Astrocyte of the cerebellum (primary cell): ENCODE data around the gene ADAMTS19.

Experiments used
- DNase-seq: peaks from one replicate; pipeline ENCODE4 v3.0.0-alpha.2; 2011; ENCODE audit warnings: low read depth
- H3K4me3 ChIP-seq: 2 replicates; pipeline ENCODE4 v1.5.1; 2011; ENCODE audit warnings: mild to moderate bottlenecking, low read depth, low read length, moderate library complexity
- in situ Hi-C: cut with HindIII; loops from 2 replicates; pipeline ENCODE4 v1.10.0; 2017; ENCODE audit warnings: low sequenced_read_pairs
- TF ChIP-seq, protein P1 (sequence below): IDR thresholded peaks from 2 replicates; pipeline ENCODE4 v1.5.1; 2012; ENCODE audit warnings: low read length, low read depth, moderate library complexity, mild to moderate bottlenecking; ENCODE audit errors: missing control alignments

The ADAMTS19 gene

DNA sequence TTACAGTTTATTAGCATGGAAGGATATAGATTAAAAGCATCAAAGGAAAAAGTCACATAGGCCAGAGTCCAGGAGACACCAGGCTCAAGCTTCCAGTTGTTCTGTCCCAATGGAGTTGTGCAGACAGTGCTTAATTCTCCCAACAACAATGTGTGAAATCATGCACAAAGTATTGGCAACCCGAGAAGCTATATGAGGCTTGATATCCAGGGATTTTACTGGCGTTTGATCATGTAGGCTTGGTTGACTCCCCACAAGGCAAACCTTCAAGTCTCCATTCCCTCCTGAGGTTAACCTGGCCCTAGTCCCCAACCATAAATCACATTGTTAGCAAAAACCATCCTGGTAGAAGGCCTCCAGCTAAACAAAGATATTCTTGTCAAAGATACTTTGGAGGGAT is 141.5 kb downstream of the ADAMTS19 start:
- DNase-seq: peak; percentile 37
- TF ChIP-seq, protein P1, sequence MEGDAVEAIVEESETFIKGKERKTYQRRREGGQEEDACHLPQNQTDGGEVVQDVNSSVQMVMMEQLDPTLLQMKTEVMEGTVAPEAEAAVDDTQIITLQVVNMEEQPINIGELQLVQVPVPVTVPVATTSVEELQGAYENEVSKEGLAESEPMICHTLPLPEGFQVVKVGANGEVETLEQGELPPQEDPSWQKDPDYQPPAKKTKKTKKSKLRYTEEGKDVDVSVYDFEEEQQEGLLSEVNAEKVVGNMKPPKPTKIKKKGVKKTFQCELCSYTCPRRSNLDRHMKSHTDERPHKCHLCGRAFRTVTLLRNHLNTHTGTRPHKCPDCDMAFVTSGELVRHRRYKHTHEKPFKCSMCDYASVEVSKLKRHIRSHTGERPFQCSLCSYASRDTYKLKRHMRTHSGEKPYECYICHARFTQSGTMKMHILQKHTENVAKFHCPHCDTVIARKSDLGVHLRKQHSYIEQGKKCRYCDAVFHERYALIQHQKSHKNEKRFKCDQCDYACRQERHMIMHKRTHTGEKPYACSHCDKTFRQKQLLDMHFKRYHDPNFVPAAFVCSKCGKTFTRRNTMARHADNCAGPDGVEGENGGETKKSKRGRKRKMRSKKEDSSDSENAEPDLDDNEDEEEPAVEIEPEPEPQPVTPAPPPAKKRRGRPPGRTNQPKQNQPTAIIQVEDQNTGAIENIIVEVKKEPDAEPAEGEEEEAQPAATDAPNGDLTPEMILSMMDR: no peak
- in situ Hi-C loops: no loop called here

DNA sequence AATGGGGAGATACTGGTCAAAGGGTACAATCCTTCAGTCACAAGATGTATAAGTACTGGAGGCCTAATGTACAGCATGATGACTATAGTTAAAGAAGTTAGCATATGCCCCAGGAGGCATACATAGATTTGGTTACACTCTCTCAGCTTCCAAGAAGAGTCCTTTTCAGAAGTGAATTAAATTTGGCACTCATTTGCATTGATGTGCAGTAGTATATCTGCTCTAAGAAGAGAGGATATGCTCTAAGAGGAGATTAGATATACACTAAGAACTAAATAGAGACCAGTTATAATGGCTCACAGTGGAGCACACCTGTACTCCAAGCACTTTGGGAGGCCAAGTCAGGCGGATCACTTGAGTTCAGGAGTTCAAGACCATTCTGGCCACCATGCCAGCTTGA is 148.3 kb downstream of the ADAMTS19 start:
- in situ Hi-C loops: no loop called here
- H3K4me3 ChIP-seq: no peak overlapping the region
- DNase-seq: no peak
- TF ChIP-seq, protein P1: no peak

More for the DNA sequence above, 141.5 kb downstream of the ADAMTS19 start:
- H3K4me3 ChIP-seq: no peak overlapping the region

GRCh38 chr5:129609710-129610109 is 149.6 kb downstream of the ADAMTS19 start:
- in situ Hi-C loops: no loop called here
- no peak for DNase-seq
- TF ChIP-seq, protein P1: no peak
- H3K4me3 ChIP-seq: no peak overlapping the region

DNA sequence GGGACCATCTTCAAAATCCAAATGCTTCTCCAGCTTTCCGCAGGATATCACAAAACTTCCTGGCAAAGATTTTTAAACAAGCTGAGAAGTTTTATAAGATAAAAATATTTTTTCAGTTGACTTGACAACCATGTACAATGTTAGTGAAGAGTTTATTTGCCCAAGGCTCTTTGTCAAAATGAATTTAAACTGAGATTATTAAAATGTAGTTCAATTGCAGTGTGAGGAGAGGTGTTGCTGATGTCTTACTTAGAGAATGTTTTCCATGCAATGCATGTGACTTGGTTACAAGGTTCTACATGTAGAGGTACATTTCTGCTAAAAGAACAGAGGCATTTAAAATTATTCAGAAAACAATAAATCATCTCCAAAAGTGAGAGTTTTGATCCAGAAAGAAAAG is 156.4 kb downstream of the ADAMTS19 start:
- in situ Hi-C loops: no loop called here
- TF ChIP-seq, protein P1: no peak
- DNase-seq: no peak

GRCh38 chr5:129617206-129617605 is 157.1 kb downstream of the ADAMTS19 start:
- H3K4me3 ChIP-seq: no peak overlapping the region
- DNase-seq: no peak
- in situ Hi-C loops: no loop called here
- TF ChIP-seq, protein P1: no peak

More for the DNA sequence above, 156.4 kb downstream of the ADAMTS19 start:
- H3K4me3 ChIP-seq: no peak overlapping the region

DNA sequence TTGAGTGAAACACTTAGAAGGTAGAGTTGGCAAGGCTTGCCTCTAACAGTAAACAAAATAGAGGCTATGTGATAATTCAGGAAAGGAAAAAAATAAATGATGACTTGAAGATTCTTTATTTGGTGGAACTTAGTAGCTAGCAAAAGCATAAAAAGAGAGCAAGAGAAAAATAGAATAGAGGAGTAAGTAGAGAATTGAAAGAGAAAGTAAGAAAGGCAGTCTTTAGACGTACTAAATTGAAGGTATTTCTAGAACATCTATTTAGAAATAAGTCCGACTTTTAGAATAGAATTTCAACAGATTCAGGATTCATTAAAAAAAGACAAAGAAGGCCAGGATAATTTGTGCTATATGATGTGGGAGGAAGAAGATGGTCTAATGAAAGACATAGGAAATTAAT is 159.7 kb downstream of the ADAMTS19 start:
- in situ Hi-C loops: no loop called here
- no peak for DNase-seq
- TF ChIP-seq, protein P1: no peak
- no peak overlapping the region for H3K4me3 ChIP-seq

GRCh38 chr5:129622531-129622930 is 162.4 kb downstream of the ADAMTS19 start:
- TF ChIP-seq, protein P1: no peak
- H3K4me3 ChIP-seq: no peak overlapping the region
- DNase-seq: no peak
- in situ Hi-C loops: no loop called here
